H1 (cell line): ENCODE data around the gene CTNNBL1. TPM values are rescaled to one million over a fixed set of nuclear protein-coding genes. Genes with fewer than 3 reads are reported as not detected.

Source experiments
- CTBP2 ChIP-seq: IDR thresholded peaks from 2 replicates; pipeline ENCODE4 v1.7.0; 2011; ENCODE audit warnings: borderline replicate concordance, mild to moderate bottlenecking, moderate library complexity, mixed read lengths, low read length; ENCODE audit not compliant: insufficient read depth, insufficient read length
- EZH2 ChIP-seq: fragments of 200-600 bp; sonication (generic); IDR thresholded peaks from 2 replicates; pipeline ENCODE4 v1.7.1; 2012; ENCODE audit warnings: low read depth, mild to moderate bottlenecking, moderate library complexity, low read length, inconsistent platforms; ENCODE audit not compliant: severe bottlenecking
- KDM1A ChIP-seq: fragments of 200-600, 300-600 bp; sonication (generic); IDR thresholded peaks from 2 replicates; pipeline ENCODE4 v1.7.1; 2016; ENCODE audit warnings: mild to moderate bottlenecking, low read length, borderline replicate concordance
- polyA plus RNA-seq, 7 experiments: library from polyadenylated mRNA; depleted of rRNA in 3 of 7; stranded (reverse) in 5 of 7; unstranded in 2 of 7; fragments of >200 nt in 5 of 7; fragments of 200-250 nt in 2 of 7; gene quantifications; 1 replicate in 5 of 7; 2 replicates in 1 of 7; 4 replicates in 1 of 7; pipeline versions ENCODE4 v1.2.1 to v1.2.3, GENCODE V29; 2011 to 2013; ENCODE audit warnings: missing spikeins in 2 of 7, mixed read lengths in 2 of 7
- total RNA-seq: library from RNA; stranded (reverse); fragmentation: NEBNext Ultra II Directional; extraction: Animal tissue kit (Norgen Biotek cat#: 25700); gene quantifications from 2 replicates; pipeline ENCODE4 v1.2.1, GENCODE V29; 2021

CTNNBL1 gene
- total and polyA plus RNA-seq, 2 of the 8 experiments (the other 6 are each of a cell fraction or from before 2014, with no cell fraction given): 19.6 to 81.6 TPM

- TF ChIP-seq EZH2 (no peak), KDM1A (no peak), CTBP2 (no peak)
Measured at GRCh38 chr20:37735541-37735940, 41.7 kb downstream of the CTNNBL1 start (continued).
